ENCODE data around the gene TANC1.

Gene TANC1

GRCh38 chr2:159206736-159207380 is 238.4 kb downstream of the TANC1 start:
- no peak for DNase-seq

- DNase-seq: no peak
Measured at GRCh38 chr2:159208438-159208837, 240.0 kb downstream of the TANC1 start.

- DNase-seq: peak in 1 of 2 experiments; percentile 4
Measured at GRCh38 chr2:159209341-159210306, 241.2 kb downstream of the TANC1 start.

- DNase-seq: no peak
Measured at GRCh38 chr2:159211447-159212396, 243.3 kb downstream of the TANC1 start.

- DNase-seq: peak in 1 of 2 experiments; percentile 25
Measured at GRCh38 chr2:159213296-159213695, 244.9 kb downstream of the TANC1 start.

GRCh38 chr2:159214325-159214865 is 246.0 kb downstream of the TANC1 start:
- DNase-seq: no peak

- DNase-seq: no peak
Measured at GRCh38 chr2:159215116-159215515, 246.7 kb downstream of the TANC1 start.

GRCh38 chr2:159217676-159218075 is 249.2 kb downstream of the TANC1 start:
- DNase-seq: no peak

- no peak for DNase-seq
Measured at GRCh38 chr2:159218389-159218788, 249.9 kb downstream of the TANC1 start.

- no peak for DNase-seq
Measured at GRCh38 chr2:159219394-159219998, 251.1 kb downstream of the TANC1 start.

- no peak for DNase-seq
Measured at GRCh38 chr2:159224061-159224813, 255.8 kb downstream of the TANC1 start.

- no peak for DNase-seq
Measured at GRCh38 chr2:159225025-159226016, 256.9 kb downstream of the TANC1 start.

- DNase-seq: no peak
Measured at GRCh38 chr2:159226059-159226461, 257.6 kb downstream of the TANC1 start.

- DNase-seq: no peak
Measured at GRCh38 chr2:159226608-159227385, 258.4 kb downstream of the TANC1 start.

- DNase-seq: no peak
Measured at GRCh38 chr2:159227467-159227866, 259.0 kb downstream of the TANC1 start.

- DNase-seq: peak; percentile 83 to 91
Measured at GRCh38 chr2:159228081-159228581, 259.7 kb downstream of the TANC1 start.

- no peak for DNase-seq
Measured at GRCh38 chr2:159229476-159230144, 261.2 kb downstream of the TANC1 start.

GRCh38 chr2:159230145-159230877 is 261.9 kb downstream of the TANC1 start:
- DNase-seq: no peak
